Loucy (cell line): ENCODE data around the gene RAB26.

Experiments used
- H2AFZ ChIP-seq: fragments of 200-600 bp; sonication (generic); 2 replicates; pipeline ENCODE4 v1.6.0; 2016; ENCODE audit warnings: antibody characterized with exemption, mild to moderate bottlenecking, low read length, moderate library complexity
- H3F3A ChIP-seq: fragments of 200-600 bp; 2 replicates; pipeline ENCODE4 v1.6.0; 2016; ENCODE audit warnings: antibody characterized with exemption, low read depth, mild to moderate bottlenecking
- H3K27me3 ChIP-seq: fragments of 200-600 bp; sonication (generic); 2 replicates; pipeline ENCODE4 v1.6.1; 2014; ENCODE audit warnings: low read length, mild to moderate bottlenecking; ENCODE audit not compliant: insufficient read depth, poor library complexity, severe bottlenecking
- H3K36me3 ChIP-seq: fragments of 200-600 bp; sonication (generic); 2 replicates; pipeline ENCODE4 v1.6.1; 2016; ENCODE audit warnings: low read length; ENCODE audit not compliant: insufficient read depth
- H3K4me1 ChIP-seq: fragments of 200-600 bp; sonication (generic); 2 replicates; pipeline ENCODE4 v1.5.1; 2014; ENCODE audit warnings: low read length, mild to moderate bottlenecking; ENCODE audit not compliant: insufficient read depth, poor library complexity, severe bottlenecking
- H3K4me2 ChIP-seq: fragments of 200-600 bp; sonication (generic); 2 replicates; pipeline ENCODE4 v1.6.0; 2014; ENCODE audit warnings: antibody characterized with exemption, low read length, low read depth, mild to moderate bottlenecking; ENCODE audit not compliant: poor library complexity, severe bottlenecking
- H3K4me3 ChIP-seq: fragments of 200-600 bp; sonication (generic); 2 replicates; pipeline ENCODE4 v1.5.1; 2014; ENCODE audit warnings: low read length, mild to moderate bottlenecking, mixed read lengths; ENCODE audit not compliant: poor library complexity, severe bottlenecking
- H3K79me2 ChIP-seq: fragments of 200-600 bp; sonication (generic); 2 replicates; pipeline ENCODE4 v1.6.1; 2014; ENCODE audit warnings: low read length; ENCODE audit not compliant: insufficient read depth
- H3K9ac ChIP-seq: fragments of 200-600 bp; sonication (generic); 2 replicates; pipeline ENCODE4 v1.6.0; 2014; ENCODE audit warnings: mild to moderate bottlenecking, low read depth, low read length, moderate library complexity; ENCODE audit not compliant: poor library complexity, severe bottlenecking
- H3K9me2 ChIP-seq: fragments of 200-600 bp; sonication (generic); replicated peaks from 2 replicates; pipeline ENCODE4 v1.6.1; 2016; ENCODE audit warnings: low read depth, low read length, mixed read lengths
- H3K9me3 ChIP-seq: fragments of 200-600 bp; sonication (generic); 2 replicates; pipeline ENCODE4 v1.6.1; 2014; ENCODE audit warnings: mild to moderate bottlenecking, antibody characterized with exemption, low read length, low read depth; ENCODE audit not compliant: insufficient read depth
- H4K20me1 ChIP-seq: fragments of 200-600 bp; sonication (generic); 2 replicates; pipeline ENCODE4 v1.6.0; 2014; ENCODE audit warnings: antibody characterized with exemption, low read length, mild to moderate bottlenecking; ENCODE audit not compliant: insufficient read depth, poor library complexity, severe bottlenecking
- CTCF ChIP-seq: fragments of 200-600 bp; sonication (generic); conservative IDR thresholded peaks from 2 replicates; pipeline ENCODE4 v1.5.1; 2014; ENCODE audit warnings: mild to moderate bottlenecking, antibody characterized with exemption, low read length
- EZH2phosphoT487 ChIP-seq: fragments of 200-600 bp; IDR thresholded peaks from 2 replicates; pipeline ENCODE4 v1.6.1; 2018; ENCODE audit warnings: antibody characterized with exemption, mild to moderate bottlenecking, moderate library complexity, borderline replicate concordance

The RAB26 gene

DNA sequence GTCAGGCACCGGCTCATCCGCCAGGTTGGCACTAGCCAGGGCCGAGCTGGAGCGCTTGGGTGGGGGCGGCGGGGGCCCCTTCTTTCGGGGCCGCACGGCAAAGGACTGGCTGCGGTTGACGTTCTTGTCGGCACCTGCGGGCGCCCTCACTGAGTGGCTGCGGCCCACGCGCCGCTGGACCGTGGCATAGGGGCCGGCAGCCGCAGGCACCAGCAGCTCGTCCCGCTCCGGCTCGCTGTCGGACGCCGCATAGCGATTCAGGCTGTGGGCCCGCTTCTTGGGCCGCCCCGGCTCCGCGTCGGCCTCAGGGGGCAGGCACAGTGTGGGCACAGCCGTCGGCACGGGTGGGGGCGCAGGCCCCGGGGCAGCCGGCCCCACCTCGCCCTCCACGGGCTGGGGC, 32.0 kb downstream of the RAB26 start:
- no peaks in the 10 kb centered on the region for H3K9me2 ChIP-seq

GRCh38 chr16:2180962-2181923, 32.8 kb downstream of the RAB26 start:
- Histone ChIP-seq H3F3A (no peaks in the 10 kb centered on the region), H3K27me3 (no peaks in the 10 kb centered on the region), H4K20me1 (no peaks in the 10 kb centered on the region), H3K79me2 (no peaks in the 10 kb centered on the region), H2AFZ (no peak overlapping the region), H3K4me2 (no peak overlapping the region), H3K36me3 (no peaks in the 10 kb centered on the region), H3K4me1 (no peaks in the 10 kb centered on the region), H3K9ac (no peak overlapping the region), H3K9me2 (no peaks in the 10 kb centered on the region), H3K4me3 (no peak overlapping the region), H3K9me3 (no peaks in the 10 kb centered on the region)
- TF ChIP-seq CTCF = no peak
- TF ChIP-seq EZH2phosphoT487 = no peak

More for the DNA sequence above, 32.0 kb downstream of the RAB26 start:
- TF ChIP-seq EZH2phosphoT487 (no peak), CTCF (no peak)
- no peaks in the 10 kb centered on the region for H3K79me2 ChIP-seq
- no peak overlapping the region for H3K9ac ChIP-seq
- no peaks in the 10 kb centered on the region for H3K36me3 ChIP-seq
- no peaks in the 10 kb centered on the region for H3K4me1 ChIP-seq
- H3F3A ChIP-seq = no peaks in the 10 kb centered on the region
- H4K20me1 ChIP-seq = no peaks in the 10 kb centered on the region
- H3K27me3 ChIP-seq = no peaks in the 10 kb centered on the region
- no peak overlapping the region for H2AFZ ChIP-seq
- no peaks in the 10 kb centered on the region for H3K9me3 ChIP-seq
- H3K4me2 ChIP-seq = no peak overlapping the region
- no peak overlapping the region for H3K4me3 ChIP-seq

GRCh38 chr16:2181952-2182351, 33.5 kb downstream of the RAB26 start:
- H4K20me1 ChIP-seq = no peaks in the 10 kb centered on the region
- H3K4me2 ChIP-seq = no peak overlapping the region

More at GRCh38 chr16:2181952-2182351, 33.5 kb downstream of the RAB26 start:
- no peaks in the 10 kb centered on the region for H3K36me3 ChIP-seq
- no peak overlapping the region for H3K4me3 ChIP-seq
- no peaks in the 10 kb centered on the region for H3K9me3 ChIP-seq
- no peak overlapping the region for H2AFZ ChIP-seq
- no peaks in the 10 kb centered on the region for H3K9me2 ChIP-seq
- no peaks in the 10 kb centered on the region for H3F3A ChIP-seq
- H3K4me1 ChIP-seq = no peaks in the 10 kb centered on the region
- no peak overlapping the region for H3K9ac ChIP-seq
- no peaks in the 10 kb centered on the region for H3K79me2 ChIP-seq
- no peaks in the 10 kb centered on the region for H3K27me3 ChIP-seq
- TF ChIP-seq CTCF = no peak
- no peak for TF ChIP-seq EZH2phosphoT487
